Osteoblast (primary cell): ENCODE results near the gene GPRIN2. TPM values are rescaled to one million over a fixed set of nuclear protein-coding genes. Genes with fewer than 3 reads are reported as not detected.
"Not testable (repeated sequence)": the region's sequence is repeated elsewhere in the genome, so short reads cannot be mapped to it uniquely, and the experiment has no call there.

Experiments used
- DNase-seq: peaks from one replicate; pipeline ENCODE4 v3.0.0; 2011; ENCODE audit warnings: low spot score, mixed read lengths; ENCODE audit not compliant: insufficient read length; ENCODE audit errors: missing footprints
- H2AFZ ChIP-seq: 2 replicates; pipeline ENCODE4 v1.6.0; 2011; ENCODE audit warnings: mild to moderate bottlenecking, low read length
- H3K27ac ChIP-seq: 2 replicates; pipeline ENCODE4 v1.5.1; 2011; ENCODE audit warnings: mild to moderate bottlenecking, low read depth, low read length, moderate library complexity
- H3K27me3 ChIP-seq: 2 replicates; pipeline ENCODE4 v1.6.0; 2012; ENCODE audit warnings: mild to moderate bottlenecking, control low read depth, inconsistent platforms, low read length, moderate library complexity; ENCODE audit not compliant: insufficient read depth
- H3K36me3 ChIP-seq: 2 replicates; pipeline ENCODE4 v1.5.1; 2011; ENCODE audit warnings: mild to moderate bottlenecking, low read length, control low read depth, moderate library complexity; ENCODE audit not compliant: insufficient read depth
- H3K4me1 ChIP-seq: 2 replicates; pipeline ENCODE4 v1.5.1; 2011; ENCODE audit warnings: mild to moderate bottlenecking, low read length, control low read depth, moderate library complexity; ENCODE audit not compliant: insufficient read depth
- H3K4me2 ChIP-seq: 2 replicates; pipeline ENCODE4 v1.6.0; 2011; ENCODE audit warnings: mild to moderate bottlenecking, low read length; ENCODE audit not compliant: insufficient read depth
- H3K4me3 ChIP-seq: fragments of 200-600 bp; sonication (generic); 3 replicates; pipeline ENCODE4 v1.5.1; 2012; ENCODE audit warnings: mild to moderate bottlenecking, low read length, inconsistent platforms; ENCODE audit not compliant: insufficient read depth
- H3K79me2 ChIP-seq: 2 replicates; pipeline ENCODE4 v1.6.0; 2012; ENCODE audit warnings: mild to moderate bottlenecking, low read length, control low read depth, inconsistent platforms; ENCODE audit not compliant: insufficient read depth
- H3K9me3 ChIP-seq: 2 replicates; pipeline ENCODE4 v1.5.1; 2011; ENCODE audit warnings: low read depth, low read length, control low read depth
- H4K20me1 ChIP-seq: 2 replicates; pipeline ENCODE4 v1.6.0; 2012; ENCODE audit warnings: mild to moderate bottlenecking, low read length, control low read depth; ENCODE audit not compliant: insufficient read depth
- CTCF ChIP-seq: IDR thresholded peaks from 2 replicates; pipeline ENCODE4 v1.5.1; 2011; ENCODE audit warnings: mild to moderate bottlenecking, low read depth, low read length, moderate library complexity; ENCODE audit errors: extremely low read depth
- total RNA-seq: library from RNA; depleted of rRNA; stranded (reverse); fragments of >200 nt; gene quantifications from 2 replicates; pipeline ENCODE4 v1.2.3, GENCODE V29; 2012

The GPRIN2 gene
- total RNA-seq, 1 donor: not detected

DNA sequence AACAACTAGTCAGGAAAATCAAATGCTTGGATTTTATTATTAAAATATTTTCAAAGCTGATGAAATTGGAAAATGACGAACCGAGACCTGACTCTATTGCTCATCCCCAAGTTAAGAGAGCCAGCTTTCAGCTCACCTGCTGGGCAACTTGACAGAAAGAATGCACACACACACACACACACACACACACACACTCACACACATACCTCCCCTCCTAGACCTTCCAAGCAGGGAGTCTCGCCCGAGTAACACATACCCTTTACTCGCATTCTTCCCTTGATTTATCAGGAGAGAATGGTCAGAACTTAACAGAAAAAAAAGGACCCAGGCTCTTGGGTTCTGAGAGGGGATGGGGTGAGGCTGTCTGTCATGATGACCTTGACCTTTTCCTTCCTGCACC, 19.1 kb downstream of the GPRIN2 start:
- H3K79me2 ChIP-seq: no peaks in the 10 kb centered on the region
- no peak overlapping the region for H3K27ac ChIP-seq
- H3K4me1 ChIP-seq: peaks cover 10% of the 10 kb centered on the region
- H3K4me3 ChIP-seq: no peak overlapping the region
- H4K20me1 ChIP-seq: no peaks in the 10 kb centered on the region
- no peak for TF ChIP-seq CTCF
- no peak overlapping the region for H2AFZ ChIP-seq
- no peak overlapping the region for H3K4me2 ChIP-seq
- H3K9me3 ChIP-seq: no peaks in the 10 kb centered on the region
- no peaks in the 10 kb centered on the region for H3K36me3 ChIP-seq
- H3K27me3 ChIP-seq: peaks cover 20% of the 10 kb centered on the region
- no peak for DNase-seq

GRCh38 chr10:46536781-46537180, 19.7 kb downstream of the GPRIN2 start:
- Histone ChIP-seq H3K4me1 (peaks cover 10% of the 10 kb centered on the region), H3K9me3 (no peaks in the 10 kb centered on the region), H4K20me1 (no peaks in the 10 kb centered on the region), H3K27ac (no peak overlapping the region), H3K4me2 (no peak overlapping the region), H3K4me3 (no peak overlapping the region), H3K27me3 (peaks cover 20% of the 10 kb centered on the region), H3K36me3 (no peaks in the 10 kb centered on the region), H2AFZ (no peak overlapping the region), H3K79me2 (no peaks in the 10 kb centered on the region)
- DNase-seq: no peak
- TF ChIP-seq CTCF: no peak

DNA sequence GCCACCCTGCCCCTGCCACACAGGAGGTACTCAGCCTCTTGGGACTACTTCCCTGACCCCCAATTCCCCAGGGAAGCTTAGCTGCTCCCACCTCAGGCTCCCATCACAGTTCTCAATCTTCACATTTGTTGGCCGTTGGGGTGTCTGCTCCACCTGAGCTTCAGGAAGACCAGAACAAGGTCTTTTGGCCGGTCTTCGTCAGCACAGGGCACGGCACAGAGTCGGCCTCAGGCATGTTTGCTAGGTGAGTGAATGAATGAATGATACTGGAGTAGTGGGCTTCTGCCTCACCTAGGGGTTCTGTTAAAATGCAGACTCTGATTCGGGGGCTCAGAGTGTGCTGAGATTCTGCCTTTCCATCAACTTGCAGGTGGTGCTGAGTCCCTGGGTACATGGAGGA, 20.3 kb downstream of the GPRIN2 start:
- TF ChIP-seq CTCF: no peak
- DNase-seq: no peak
- no peaks in the 10 kb centered on the region for H3K36me3 ChIP-seq
- H3K79me2 ChIP-seq: no peaks in the 10 kb centered on the region
- H3K4me1 ChIP-seq: peaks cover 10% of the 10 kb centered on the region
- H3K4me3 ChIP-seq: no peak overlapping the region
- H3K27ac ChIP-seq: no peak overlapping the region
- H3K9me3 ChIP-seq: no peaks in the 10 kb centered on the region
- no peaks in the 10 kb centered on the region for H4K20me1 ChIP-seq
- peaks cover 20% of the 10 kb centered on the region for H3K27me3 ChIP-seq
- H2AFZ ChIP-seq: no peak overlapping the region
- no peak overlapping the region for H3K4me2 ChIP-seq

DNA sequence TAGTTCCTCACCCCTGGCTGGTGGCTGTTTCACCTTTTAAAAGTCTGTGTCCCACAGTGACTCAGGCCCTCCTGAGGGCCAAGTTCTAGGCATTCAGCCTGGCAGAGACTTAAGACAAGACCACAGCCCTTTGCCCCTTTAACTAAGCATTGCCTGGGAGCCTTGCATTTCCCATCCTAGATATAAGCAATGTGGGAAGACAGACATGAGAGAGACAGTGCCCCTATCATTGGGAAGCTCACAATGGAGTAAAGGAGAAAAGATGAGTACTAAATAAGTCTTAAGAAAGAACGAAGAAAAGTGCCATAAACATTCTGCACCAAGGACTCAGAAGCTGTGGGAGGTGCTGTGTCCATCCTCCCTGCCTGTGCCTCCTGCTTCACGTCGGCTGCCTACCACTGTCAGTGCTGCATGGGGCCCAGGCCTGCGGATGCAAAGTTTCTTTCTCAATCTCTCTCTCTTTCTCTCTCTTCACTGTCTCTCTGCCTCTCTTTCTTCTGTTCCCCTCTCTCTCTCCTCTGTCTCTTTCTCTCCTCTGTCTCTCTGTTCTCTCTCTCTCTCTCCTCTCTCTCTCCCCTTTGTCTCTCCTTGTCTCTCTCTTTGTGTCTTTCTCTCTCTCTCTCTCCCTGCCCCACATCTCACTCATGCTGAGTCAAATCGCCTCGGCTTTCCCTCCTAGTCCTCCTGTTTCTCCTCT, 21.5 kb downstream of the GPRIN2 start:
- H2AFZ ChIP-seq: no peak overlapping the region
- no peaks in the 10 kb centered on the region for H3K9me3 ChIP-seq
- H3K4me1 ChIP-seq: peaks cover 10% of the 10 kb centered on the region
- no peak overlapping the region for H3K4me3 ChIP-seq
- H3K4me2 ChIP-seq: no peak overlapping the region
- DNase-seq: no peak
- no peaks in the 10 kb centered on the region for H4K20me1 ChIP-seq
- no peaks in the 10 kb centered on the region for H3K36me3 ChIP-seq
- peaks cover 20% of the 10 kb centered on the region for H3K27me3 ChIP-seq
- no peaks in the 10 kb centered on the region for H3K79me2 ChIP-seq
- H3K27ac ChIP-seq: no peak overlapping the region
- no peak for TF ChIP-seq CTCF

DNA sequence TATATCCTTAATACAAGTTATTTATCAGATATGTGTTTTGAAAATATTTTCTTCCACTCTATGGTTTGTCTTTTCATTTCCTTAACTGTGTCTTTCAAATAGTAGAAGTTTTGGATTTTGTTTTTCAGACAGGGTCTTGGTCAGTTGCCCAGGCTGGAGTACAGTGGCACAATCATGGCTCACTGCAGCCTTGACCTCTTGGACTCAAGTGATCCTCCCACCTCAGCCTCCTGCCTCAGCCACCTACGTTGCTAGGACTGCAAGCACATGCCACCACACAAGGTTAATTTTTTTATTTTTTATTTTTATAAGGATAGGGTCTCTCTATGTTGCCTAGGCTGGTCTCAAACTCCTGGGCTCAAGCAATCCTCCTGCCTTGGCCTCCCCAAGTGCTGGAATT, 24.2 kb downstream of the GPRIN2 start:
- DNase-seq, H3K36me3 ChIP-seq, H3K4me2 ChIP-seq, H3K27me3 ChIP-seq, H3K79me2 ChIP-seq, H4K20me1 ChIP-seq, H2AFZ ChIP-seq, H3K9me3 ChIP-seq, H3K4me3 ChIP-seq, H3K27ac ChIP-seq: not testable (repeated sequence)
- H3K4me1 ChIP-seq: peaks cover 11% of the 10 kb centered on the region
